CD4-positive, alpha-beta T cell treated with Interferon alpha-2 for 1 hour (primary cell): ENCODE results near the gene PDAP1.
A peak's percentile ranks its signal among the peaks of the same experiment; 100 is the strongest.
"Not testable (repeated sequence)": the region's sequence is repeated elsewhere in the genome, so short reads cannot be mapped to it uniquely, and the experiment has no call there.

Source experiments
- DNase-seq, 2 donors: peaks; one replicate each; pipeline ENCODE4 v3.0.0-alpha.2; 2020 to 2022

PDAP1 gene

DNA sequence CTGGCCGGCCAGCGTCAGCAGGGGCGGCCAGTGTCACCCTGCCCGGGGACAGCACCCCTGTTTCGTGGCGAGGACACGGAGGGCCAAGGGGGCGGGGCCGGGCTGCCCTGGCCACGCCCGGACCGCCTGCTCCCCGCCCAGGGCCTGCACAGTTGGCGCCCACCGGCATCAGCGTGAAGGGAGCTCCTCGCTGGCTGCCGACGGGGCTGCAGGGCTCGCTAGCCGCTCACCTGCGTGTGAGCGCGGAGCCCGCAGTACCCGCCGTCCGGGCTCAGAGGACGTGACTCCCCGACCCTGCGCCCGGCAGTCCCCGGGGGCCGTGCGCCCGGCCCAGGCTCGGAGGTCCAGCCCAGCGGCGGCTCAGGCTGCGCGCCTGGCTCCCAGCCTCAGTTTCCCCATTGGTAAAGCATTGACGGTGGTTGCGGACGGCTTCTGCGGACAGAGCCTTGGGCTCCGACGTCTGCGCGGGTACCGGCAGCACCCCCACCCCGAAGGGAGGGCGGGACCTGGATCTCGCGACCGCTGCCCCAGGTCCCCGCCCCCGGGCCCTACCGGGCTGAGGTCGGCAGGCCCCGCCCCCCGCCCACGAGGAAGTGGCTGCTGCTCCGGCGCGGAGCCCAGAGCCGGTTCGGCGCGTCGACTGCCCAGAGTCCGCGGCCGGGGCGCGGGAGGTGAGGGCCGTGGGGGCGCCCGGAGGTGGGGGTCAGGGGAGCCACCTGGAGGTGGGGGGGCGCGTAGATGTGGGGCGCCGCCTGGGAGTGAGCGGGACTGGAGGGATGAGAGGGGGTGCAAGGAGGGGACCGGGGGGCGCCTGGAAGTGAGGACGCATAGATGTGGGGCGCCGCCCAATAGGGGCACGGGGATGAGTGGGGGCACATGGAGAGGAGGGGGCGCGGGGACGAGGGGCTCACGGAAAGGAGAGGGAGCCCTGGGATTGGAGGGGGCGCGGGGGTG is 34.0 kb downstream of the PDAP1 start, which contains the start of gene ARPC1B:
TSS of gene ARPC1B (plus strand) at position 620 of the 954 bp plus-strand sequence. CDS start 10,985 bp downstream, outside the sequence.
- peak; percentile 85 to 88 for DNase-seq

DNA sequence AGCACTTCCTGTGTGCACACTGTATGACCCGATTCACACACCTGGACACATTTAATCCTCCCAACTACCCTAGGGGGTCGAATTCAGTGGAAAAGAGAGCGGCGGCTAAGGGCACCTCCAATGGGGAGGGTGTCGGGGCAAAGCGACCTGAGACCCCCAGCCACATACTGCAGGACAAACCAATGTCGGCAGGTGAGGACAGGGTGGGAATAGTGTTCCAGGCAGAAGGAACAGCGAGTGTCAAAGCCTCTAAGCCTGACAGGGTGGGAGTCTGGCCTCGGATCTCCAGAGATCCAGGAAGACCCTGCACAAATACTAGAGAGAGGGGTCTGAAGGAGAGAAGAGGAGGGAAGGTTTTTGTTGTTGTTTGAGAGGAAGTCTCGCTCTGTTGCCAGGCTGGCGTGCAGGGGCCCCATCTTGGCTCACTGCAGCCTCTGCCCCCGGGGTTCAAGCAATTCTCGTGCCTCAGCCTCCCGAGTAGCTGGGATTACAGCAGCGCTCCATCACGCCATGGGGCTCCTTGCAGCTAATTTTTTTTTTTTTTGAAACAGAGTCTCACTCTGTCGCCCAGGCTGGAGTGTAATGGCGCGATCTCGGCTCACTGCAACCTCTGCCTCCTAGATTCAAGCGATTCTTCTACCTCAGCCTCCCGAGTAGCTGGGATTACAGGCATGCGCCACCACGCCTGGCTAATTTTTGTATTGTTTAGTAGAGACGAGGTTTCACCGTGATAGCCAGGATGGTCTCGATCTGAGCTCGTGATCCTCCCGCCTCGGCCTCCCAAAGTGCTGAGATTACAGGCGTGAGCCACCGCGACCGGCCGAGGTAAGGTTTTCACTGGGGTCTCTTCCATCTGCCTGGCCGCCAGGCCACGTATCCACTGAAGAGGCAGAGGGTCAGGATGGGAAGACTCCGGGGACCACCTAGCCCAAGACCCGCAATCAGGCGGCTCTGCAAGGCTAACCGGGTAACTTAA is 35.0 kb downstream of the PDAP1 start:
- DNase-seq, result no peak

DNA sequence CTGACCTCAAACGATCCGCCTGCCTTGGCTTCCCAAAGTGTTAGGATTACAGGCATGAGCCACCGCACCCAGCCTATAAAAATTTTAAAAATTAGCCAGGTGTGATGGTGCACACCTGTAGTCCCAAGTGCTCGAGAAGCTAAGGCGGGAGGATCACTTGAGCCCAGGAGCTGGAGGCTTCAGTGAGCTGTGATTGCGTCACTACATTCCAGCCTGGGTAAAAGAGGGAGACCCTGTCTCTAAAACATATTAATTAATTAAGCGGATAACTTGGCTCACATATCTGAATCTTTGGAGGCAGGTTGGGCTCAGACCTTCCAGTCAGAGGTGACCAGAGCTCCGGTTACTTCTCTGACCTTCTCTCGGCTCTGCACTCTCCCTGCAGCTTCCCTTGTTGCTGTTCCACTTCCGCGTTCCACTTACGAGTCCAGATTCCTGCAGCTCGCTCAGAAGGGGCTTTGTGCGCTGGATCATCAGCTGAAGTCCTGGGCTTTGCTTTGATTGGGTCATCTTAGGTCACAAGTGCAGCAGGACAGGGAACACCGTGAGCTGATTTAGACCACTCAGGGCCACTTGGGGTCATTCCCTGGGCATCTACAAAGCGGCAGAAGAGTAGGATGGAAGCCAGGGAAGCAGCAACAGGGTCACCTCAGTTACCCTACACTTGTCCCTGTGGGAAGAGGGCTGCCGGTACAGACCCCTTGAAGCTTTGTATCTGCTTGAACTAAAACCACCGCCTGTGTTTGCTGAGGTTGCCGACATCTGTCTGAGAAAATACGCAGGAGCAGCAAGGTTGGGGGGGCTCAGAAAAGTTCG is 35.9 kb downstream of the PDAP1 start:
- DNase-seq, result no peak

DNA sequence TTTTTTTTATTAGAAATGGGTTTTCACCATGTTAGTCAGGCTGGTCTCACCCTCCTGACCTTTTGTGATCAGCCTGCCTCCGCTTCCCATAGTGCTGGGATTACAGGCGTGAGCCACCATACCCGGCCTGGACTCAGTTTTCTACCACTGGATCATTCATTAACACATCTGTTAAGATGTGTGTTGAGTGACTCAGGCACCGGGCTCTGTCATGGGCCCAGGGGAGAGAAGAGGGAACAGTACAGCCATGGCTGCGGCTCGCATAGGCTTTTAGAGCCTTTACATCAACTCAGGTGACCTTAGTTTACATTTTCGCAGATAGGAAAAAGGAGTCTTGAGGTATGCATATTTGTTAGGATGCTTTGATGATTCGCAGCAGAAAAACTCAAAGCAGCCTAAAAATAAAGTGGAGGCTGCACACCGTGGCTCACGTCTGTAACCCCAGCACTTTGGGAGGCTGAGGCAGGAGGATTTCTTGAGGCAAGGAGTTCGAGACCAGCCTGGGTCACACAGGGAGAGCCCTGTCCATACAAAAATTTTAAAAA is 36.9 kb downstream of the PDAP1 start:
- DNase-seq, result no peak

DNA sequence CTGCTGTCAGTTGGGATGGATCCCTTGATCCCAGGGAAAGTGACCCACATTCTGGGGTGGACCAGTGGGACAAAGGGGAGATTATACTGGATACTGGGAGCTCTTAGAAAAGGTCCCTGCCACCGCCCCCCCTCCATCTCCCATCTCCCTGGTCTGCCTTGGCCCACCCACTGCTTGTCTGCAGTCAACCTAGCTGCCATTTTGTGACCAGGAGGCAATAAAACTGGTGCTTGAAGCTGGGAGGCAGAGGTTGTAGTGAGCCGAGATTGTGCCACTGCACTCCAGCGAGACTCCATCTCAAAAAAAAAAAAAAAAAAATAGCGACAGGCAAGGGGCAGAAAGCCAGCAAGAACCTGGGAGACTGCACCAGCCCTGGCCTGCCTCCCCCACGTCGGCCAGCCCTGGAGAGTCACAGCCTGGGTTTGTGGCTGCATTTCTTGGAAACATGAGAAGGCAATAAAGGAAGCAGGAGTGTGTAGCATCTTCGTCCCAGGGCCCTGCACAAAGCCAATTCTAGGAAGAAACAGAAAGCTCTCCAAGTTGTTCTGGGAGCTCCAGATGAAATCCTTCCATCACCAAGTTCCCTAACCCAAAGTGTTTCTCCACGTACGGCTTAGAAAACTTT is 38.5 kb downstream of the PDAP1 start:
- no peak for DNase-seq

DNA sequence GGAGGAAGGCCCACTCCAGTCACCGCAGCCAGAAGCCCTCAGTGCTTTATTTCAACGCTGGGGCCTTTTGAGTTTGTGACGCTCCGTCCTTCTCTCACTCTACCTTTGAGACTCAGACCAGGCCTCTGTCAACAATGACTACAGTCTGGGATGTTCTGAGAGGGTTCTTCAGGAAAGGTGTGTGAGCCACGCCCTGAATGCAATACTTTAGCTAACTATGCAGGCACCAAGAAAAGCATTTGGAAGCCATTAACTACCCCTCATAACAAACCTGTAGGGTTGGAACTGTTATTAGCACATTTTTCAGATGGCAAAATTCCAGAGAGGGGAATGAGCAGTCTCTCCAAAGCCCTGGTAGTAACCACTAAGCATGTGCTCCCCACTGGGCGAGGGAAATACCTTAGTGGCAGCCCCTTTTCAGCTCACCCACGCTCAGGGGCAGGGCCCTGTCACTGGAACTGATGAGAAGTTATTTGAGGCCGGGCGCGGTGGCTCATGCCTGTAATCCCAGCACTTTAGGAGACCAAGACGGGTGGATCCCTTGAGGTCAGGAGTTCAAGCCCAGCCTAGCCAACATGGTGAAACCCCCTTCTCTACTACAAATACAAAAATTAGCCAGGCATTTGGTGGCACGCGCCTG is 39.5 kb downstream of the PDAP1 start:
- no peak for DNase-seq

DNA sequence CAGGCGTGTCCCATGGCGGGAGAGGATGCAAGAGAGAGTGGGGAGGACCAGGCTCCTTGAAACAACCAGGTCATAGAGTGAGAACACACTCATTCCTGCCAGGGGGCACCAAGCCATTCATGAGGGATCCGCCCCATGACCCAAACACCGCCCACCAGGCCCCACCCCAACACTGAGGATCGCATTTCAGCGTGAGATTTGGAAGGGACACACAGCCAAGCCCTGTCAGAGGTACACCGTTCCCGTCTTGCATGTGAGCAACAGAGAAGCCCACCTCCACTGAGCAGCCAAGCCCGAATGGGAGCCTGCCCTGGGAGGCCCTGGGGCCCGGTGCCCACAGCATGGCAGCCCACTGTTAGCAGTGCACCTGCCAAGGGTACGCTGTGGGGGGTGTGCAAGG is 41.8 kb downstream of the PDAP1 start:
- no peak for DNase-seq

DNA sequence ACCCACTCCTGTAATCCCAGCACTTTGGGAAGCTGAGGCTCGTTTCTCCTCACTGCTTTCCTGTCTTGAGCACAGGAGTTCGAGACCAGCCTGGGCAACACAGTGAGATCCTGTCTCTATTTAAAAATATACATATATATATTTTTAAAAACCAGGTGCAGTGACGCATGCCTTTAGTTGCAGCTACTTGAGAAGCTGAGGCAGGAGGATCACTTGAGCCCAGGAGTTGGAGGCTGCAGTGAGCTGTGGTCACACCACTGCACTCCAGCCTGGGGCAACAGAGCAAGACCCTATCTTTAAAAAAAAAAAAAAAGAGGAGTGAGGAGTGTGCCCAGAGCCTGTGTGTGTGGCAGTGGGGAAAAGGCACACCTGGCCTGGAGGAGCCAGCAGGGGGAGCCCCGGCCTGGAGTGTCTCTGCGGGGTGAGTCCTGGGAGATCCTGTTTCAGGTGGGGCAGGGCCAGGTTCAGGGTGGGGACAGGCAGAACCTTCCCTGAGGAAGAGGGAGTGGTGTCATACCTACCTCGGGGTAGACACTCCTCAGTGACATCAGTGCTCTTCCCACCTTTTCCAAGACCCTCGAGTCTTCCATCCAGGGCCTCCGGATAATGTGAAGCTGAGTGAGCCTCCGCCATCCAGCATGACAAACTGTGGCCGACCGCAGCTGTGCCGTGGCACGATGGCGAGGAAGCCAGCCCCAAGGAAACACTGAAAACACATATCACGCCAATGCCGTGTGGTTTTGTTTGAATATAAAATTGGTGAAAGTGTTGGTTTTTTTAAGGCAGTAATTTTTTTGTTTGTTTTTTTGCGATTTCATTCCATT is 42.9 kb downstream of the PDAP1 start:
- peak; percentile 69 to 78 for DNase-seq

DNA sequence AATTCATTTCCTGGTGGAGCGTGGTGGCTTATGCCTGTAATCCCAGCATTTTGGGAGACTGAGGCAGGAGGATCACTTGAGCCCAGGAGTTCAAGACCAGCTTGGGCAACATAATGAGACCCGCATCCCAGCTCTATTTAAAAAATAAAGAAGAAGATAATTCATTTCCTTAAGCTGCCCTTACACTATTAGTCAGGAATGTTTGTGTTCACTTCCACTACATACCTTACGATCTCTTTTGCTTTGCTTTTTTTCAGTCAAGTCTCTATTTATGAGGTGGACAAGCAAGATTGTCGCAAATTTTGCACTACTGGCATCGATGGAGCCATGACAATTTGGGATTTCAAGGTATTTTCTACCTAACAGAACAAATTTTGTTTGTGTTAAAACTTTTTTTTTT is 45.1 kb downstream of the PDAP1 start:
- DNase-seq, result no peak

DNA sequence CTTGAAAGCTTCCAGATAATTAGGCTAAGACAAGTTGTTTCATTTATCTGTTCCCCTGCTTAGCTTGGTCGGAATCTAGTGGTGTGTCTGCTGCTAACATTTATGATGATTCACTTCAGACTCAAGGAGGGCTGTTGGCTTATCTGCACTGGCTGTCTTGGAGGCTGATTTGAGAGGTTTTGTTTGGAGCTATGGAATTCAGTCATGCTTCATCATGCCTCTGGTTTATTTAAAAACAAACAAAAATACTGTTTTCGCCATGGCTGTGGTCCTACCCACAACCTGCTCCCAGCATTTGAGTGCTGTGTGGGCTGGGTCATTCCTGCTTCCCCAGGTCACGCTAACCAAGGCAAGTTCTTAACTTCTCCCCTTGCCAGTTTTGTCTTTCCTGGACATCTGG is 45.6 kb downstream of the PDAP1 start:
- no peak for DNase-seq

DNA sequence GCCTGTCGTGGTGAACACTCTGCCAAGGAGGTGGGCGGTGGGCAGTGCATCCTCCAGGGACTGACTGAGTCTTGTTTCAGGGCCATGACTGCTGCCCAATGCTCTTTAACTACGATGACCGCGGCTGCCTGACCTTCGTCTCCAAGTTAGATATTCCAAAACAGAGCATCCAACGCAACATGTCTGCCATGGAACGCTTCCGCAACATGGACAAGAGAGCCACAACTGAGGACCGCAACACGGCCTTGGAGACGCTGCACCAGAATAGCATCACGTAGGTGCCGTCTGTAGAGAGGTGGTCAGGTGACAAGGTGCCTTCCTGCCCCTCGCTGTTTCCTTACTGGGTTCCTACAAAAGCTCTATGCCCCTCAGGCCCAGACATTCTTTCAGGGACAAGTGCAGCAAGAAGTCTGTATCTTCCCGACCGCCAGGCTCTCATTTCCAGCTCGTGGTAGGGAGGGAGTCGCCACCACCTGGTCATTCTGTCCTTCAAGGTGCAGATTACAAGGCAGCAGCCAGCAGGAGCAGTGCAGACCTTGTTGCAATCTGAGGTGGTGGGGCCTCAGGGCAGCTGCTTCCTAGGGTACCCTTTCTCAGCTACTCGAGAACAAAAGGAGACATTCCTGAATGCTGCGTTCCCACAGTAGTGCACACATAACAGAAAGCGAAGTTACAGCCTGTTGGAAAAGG is 48.8 kb downstream of the PDAP1 start:
- DNase-seq, result no peak

DNA sequence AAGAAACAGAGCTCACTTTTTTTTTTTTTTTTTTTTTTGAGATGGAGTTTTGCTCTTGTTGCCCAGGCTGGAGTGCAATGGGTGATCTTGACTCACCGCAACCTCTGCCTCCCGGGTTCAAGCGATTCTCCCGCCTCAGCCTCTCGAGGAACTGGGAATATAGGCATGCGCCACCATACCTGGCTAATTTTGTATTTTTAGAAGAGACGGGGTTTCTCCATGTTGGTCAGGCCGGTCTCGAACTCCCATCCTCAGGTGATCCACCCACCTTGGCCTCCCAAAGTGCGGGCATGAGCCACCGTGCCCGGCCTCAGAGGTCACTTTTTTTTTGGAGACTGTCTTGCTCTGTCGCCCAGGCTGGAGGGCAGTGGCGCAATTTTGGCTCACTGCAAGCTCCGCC is 49.9 kb downstream of the PDAP1 start:
- not testable (repeated sequence) for DNase-seq

DNA sequence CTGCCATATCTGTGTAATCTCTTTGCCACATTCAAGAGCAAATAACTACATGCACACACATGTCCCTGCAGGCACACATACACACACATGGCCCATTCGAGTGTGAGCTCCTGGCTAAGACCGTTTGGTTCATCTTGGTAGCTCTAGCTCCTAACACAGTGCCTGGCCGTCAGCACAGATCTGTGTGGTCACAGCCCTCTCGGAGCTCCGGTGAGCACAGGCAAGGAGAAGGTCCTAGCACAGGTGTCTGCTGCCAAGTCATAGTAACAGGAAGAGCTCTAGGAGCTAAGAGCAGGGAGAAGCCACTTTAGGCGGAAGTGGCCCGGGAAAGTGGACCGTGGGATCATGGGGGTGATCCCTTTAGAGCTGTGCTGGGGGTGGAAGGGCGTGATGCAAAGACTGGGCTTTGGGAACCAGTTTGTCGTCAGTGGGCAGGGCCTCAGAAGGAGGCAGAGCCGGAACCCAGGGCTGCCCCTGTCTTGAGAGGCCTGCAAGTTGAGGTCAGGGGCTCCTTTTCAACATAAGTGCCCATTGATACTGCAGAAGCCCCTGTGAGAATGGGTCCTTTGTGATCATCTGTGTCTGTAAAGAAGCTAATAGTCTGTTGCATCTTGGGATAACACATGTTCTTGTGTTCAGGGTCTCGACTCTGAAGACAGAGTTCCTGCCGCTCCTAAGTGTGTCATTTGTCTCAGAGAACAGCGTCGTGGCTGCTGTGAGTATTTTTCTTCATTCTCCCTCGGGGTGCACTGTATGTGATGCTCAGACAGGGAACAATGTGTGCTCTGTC is 50.5 kb downstream of the PDAP1 start:
- DNase-seq, result no peak

DNA sequence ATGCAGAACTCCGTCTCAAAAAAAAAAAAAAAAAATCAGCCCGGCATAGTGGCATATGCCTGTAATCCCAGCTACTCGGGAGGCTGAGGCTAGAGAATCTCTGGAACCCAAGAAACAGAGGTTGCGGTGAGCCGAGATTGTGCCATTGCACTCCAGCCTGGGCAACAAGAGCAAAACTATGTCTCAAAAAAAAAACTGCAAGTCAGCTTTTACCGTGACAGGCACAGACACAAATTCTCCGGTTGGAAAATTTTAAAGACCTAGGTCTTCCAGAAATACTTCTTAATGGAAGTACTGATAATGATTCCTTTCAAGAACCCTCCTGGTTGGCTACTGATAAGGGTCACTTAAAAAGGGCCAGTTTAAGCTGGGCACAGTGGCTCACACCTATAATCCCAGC is 53.3 kb downstream of the PDAP1 start:
- no peak for DNase-seq

DNA sequence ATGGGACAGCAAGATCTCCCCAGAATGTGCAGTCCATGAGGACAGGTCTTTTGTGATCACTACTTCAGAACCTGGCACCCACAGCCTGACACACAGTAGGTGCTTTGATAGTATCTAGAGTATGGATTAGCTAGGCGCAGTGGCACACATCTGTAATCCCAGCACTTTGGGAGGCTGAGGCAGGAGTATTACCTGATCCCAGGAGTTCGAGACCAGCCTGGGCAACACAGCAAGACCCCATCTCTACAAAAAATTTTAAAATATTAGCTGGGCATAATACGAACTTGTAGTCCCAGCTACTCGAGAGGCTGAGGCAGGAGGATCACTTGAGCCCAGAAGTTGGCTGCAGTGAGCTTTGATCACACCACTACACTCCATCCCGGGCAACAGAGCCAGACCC is 56.1 kb downstream of the PDAP1 start:
- DNase-seq, result no peak

DNA sequence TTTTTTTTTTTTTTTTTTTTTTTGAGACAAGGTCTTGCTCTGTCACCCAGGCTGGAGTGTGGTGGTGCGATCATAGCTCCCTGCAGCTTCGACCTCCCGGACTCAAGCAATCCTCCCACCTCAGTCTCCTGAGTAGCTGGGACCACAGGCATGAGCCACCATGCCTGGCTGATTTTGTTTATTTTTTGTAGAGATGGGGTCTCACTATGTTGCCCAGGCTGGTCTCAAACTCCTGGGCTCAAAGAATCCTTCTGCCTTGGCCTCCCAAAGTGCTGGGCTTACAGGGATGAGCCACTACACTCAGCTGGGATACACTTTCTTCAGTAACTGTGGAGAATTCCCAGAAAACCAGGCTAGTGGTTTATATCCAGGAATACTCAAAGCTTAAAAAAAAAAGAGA is 57.8 kb downstream of the PDAP1 start:
- DNase-seq, result not testable (repeated sequence)
